ENCODE data around the gene NOL4L. TPM values are rescaled to one million over a fixed set of nuclear protein-coding genes. Genes with fewer than 3 reads are reported as not detected.

NOL4L gene
- total RNA-seq, 1 experiment from 2014 or later = 1.4 TPM

- Histone ChIP-seq H3K36me3 (ENCODE audit: insufficient read depth, low read length, poor library complexity, severe bottlenecking) (no peaks in the 10 kb centered on the region), H3K4me3 (ENCODE audit: low read depth, low read length, poor library complexity, severe bottlenecking) (no peak overlapping the region), H3K27ac (ENCODE audit: low read depth, low read length, poor library complexity, severe bottlenecking) (no peak overlapping the region), H3K27me3 (replicated peaks; ENCODE audit: insufficient read depth, low read depth, low read length, poor library complexity) (peaks cover 4% of the 10 kb centered on the region), H3K4me1 (ENCODE audit: insufficient read depth, low read length, poor library complexity, severe bottlenecking) (no peaks in the 10 kb centered on the region), H3K9me3 (ENCODE audit: low read depth, low read length, poor library complexity, severe bottlenecking) (no peaks in the 10 kb centered on the region)
- DNase-seq (ENCODE audit: low spot score) = no peak
- ChIA-PET POLR2A (ENCODE audit: low non-redundant PET) (no interaction called here), CTCF (no interaction called here)
- intact Hi-C loops (cut with micrococcal nuclease; ENCODE audit: unreplicated experiment) = loop anchor here (5.0 kb wide), 1 partner anchor 204 kb away; the partner anchor contains the start of gene KIF3B
- BruUV-seq (replicated peaks) = no TSS peak
- TF ChIP-seq CTCF (conservative IDR thresholded peaks at IDR 0.05; ENCODE audit: low read depth, low read length) = no peak
- no peak for TF ChIP-seq EZH2 (IDR thresholded peaks at IDR 0.05; ENCODE audit: borderline replicate concordance, low read depth, low read length, poor library complexity, severe bottlenecking)
Measured at GRCh38 chr20:32481311-32482142, 103.6 kb downstream of the NOL4L start.

DNA sequence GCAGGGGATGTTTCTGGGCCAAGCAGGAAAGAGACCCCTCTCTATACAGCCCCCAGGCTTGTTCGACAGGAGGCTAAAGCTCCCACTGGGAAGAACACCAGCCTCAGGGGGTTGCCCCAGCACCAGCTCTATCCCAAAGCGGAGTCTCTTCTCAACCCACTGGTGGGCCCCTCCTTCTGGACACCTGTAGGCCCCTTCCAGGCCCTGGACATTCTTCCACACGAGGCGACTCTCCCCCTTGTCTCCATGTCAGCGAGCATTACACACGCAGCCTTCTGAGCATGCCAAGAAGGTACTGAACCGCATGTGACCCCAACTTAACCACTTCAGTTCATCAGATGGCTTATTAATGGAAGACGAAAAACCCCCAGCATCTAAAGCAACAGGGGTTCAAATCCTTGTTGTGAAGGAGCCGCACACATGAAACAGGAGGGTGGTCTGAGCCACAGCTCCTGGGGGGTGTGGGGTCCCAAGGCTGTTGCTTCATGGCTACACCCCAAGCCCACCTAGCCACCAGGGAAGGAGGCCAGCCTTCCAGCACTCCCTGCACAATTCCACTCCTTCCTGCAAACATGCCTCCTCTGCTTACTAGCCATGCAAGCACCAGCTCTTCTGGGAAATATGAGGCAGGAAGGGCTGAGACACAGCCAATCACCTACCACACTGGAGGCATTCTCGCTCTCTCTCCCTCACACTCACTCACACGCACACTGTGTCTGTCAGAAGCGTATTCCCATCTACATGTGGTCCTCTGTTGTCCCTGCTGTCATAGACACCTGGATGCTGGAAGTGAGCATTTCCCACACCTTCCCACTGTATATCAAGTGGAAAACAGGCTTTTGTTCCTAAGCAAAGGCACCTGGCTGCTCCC lies 104.5 kb downstream of the NOL4L start:
- Histone ChIP-seq H3K4me3 (ENCODE audit: low read depth, low read length, poor library complexity, severe bottlenecking) (no peak overlapping the region), H3K9me3 (ENCODE audit: low read depth, low read length, poor library complexity, severe bottlenecking) (no peaks in the 10 kb centered on the region), H3K36me3 (ENCODE audit: insufficient read depth, low read length, poor library complexity, severe bottlenecking) (no peaks in the 10 kb centered on the region), H3K27ac (ENCODE audit: low read depth, low read length, poor library complexity, severe bottlenecking) (no peak overlapping the region), H3K4me1 (ENCODE audit: insufficient read depth, low read length, poor library complexity, severe bottlenecking) (peaks cover 4% of the 10 kb centered on the region), H3K27me3 (replicated peaks; ENCODE audit: insufficient read depth, low read depth, low read length, poor library complexity) (no peaks in the 10 kb centered on the region)
- no peak for DNase-seq (ENCODE audit: low spot score)
- BruUV-seq (replicated peaks) = no TSS peak
- no peak for TF ChIP-seq CTCF (conservative IDR thresholded peaks at IDR 0.05; ENCODE audit: low read depth, low read length)
- TF ChIP-seq EZH2 (IDR thresholded peaks at IDR 0.05; ENCODE audit: borderline replicate concordance, low read depth, low read length, poor library complexity, severe bottlenecking) = no peak
- POLR2A ChIA-PET (ENCODE audit: low non-redundant PET) = no interaction called here
- intact Hi-C loops (cut with micrococcal nuclease; ENCODE audit: unreplicated experiment) = loop anchor here (5.0 kb wide), 1 partner anchor 203 kb away; the partner anchor contains the start of gene KIF3B
- CTCF ChIA-PET = no interaction called here

DNA sequence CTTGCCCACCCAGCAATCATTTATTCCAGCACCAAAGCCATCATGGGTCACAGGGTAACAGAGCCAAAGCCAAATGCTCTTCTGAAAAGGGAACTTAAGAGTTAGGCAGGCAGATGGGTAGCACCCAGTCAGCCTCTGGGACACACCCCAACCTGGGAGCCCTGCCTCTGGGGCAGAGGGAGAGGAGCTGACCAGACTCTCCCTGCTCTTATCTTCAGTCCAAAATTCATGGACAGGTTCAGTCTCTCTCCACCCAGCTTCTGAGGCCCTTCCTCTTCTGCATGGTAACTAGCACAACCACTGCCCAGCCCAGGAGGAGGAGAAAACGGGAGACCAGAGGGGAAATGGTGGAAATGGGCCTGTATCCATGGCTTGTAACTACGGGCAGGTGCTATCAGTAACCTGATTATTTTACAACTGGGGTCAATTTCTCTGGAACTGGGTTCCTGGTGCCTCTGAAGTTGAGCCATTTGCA lies 105.4 kb downstream of the NOL4L start:
- H3K36me3 ChIP-seq (ENCODE audit: insufficient read depth, low read length, poor library complexity, severe bottlenecking) = no peaks in the 10 kb centered on the region
- no peak for DNase-seq (ENCODE audit: low spot score)
- no peaks in the 10 kb centered on the region for H3K27me3 ChIP-seq (replicated peaks; ENCODE audit: insufficient read depth, low read depth, low read length, poor library complexity)
- H3K4me3 ChIP-seq (ENCODE audit: low read depth, low read length, poor library complexity, severe bottlenecking) = no peak overlapping the region
- CTCF ChIA-PET = no interaction called here
- H3K27ac ChIP-seq (ENCODE audit: low read depth, low read length, poor library complexity, severe bottlenecking) = no peak overlapping the region
- H3K9me3 ChIP-seq (ENCODE audit: low read depth, low read length, poor library complexity, severe bottlenecking) = no peaks in the 10 kb centered on the region
- no TSS peak for BruUV-seq (replicated peaks)
- TF ChIP-seq CTCF (conservative IDR thresholded peaks at IDR 0.05; ENCODE audit: low read depth, low read length) (no peak), EZH2 (IDR thresholded peaks at IDR 0.05; ENCODE audit: borderline replicate concordance, low read depth, low read length, poor library complexity, severe bottlenecking) (no peak)
- intact Hi-C loops (cut with micrococcal nuclease; ENCODE audit: unreplicated experiment) = loop anchor here (5.0 kb wide), 1 partner anchor 202 kb away; the partner anchor contains the start of gene KIF3B
- POLR2A ChIA-PET (ENCODE audit: low non-redundant PET) = no interaction called here
- H3K4me1 ChIP-seq (ENCODE audit: insufficient read depth, low read length, poor library complexity, severe bottlenecking) = peaks cover 10% of the 10 kb centered on the region

Data from A673 (cell line).